DOHH2 (cell line): Measurements from ENCODE around the gene NCKAP5.

Experiments used
- H3F3A ChIP-seq: fragments of 200-600 bp; sonication (generic), shearing (Covaris generic); 2 replicates; pipeline ENCODE4 v1.6.0; 2016; ENCODE audit warnings: antibody characterized with exemption, mild to moderate bottlenecking; ENCODE audit not compliant: control insufficient read depth, insufficient read depth
- H3K27ac ChIP-seq: fragments of 200-600 bp; sonication (generic); 2 replicates; pipeline ENCODE4 v1.5.1; 2014; ENCODE audit warnings: low read depth, mild to moderate bottlenecking, low read length, moderate library complexity
- H3K27me3 ChIP-seq: fragments of 200-600 bp; sonication (generic); 2 replicates; pipeline ENCODE4 v1.6.1; 2014; ENCODE audit warnings: mild to moderate bottlenecking, low read length, mixed read lengths; ENCODE audit not compliant: control insufficient read depth
- H3K36me3 ChIP-seq: fragments of 200-600 bp; sonication (generic); 2 replicates; pipeline ENCODE4 v1.6.1; 2014; ENCODE audit warnings: mild to moderate bottlenecking, low read length, moderate library complexity, mixed read lengths; ENCODE audit not compliant: control insufficient read depth
- H3K4me1 ChIP-seq: fragments of 200-600 bp; sonication (generic); 2 replicates; pipeline ENCODE4 v1.6.1; 2014; ENCODE audit warnings: mild to moderate bottlenecking, low read length, mixed read lengths; ENCODE audit not compliant: control insufficient read depth
- H3K4me2 ChIP-seq: fragments of 200-600 bp; sonication (generic); 2 replicates; pipeline ENCODE4 v1.6.0; 2014; ENCODE audit warnings: mild to moderate bottlenecking, low read length, moderate library complexity
- H3K4me3 ChIP-seq: fragments of 200-600 bp; sonication (generic); 2 replicates; pipeline ENCODE4 v1.5.1; 2014; ENCODE audit warnings: mild to moderate bottlenecking, low read length, mixed read lengths
- H3K79me2 ChIP-seq: fragments of 200-600 bp; sonication (generic); 2 replicates; pipeline ENCODE4 v1.6.1; 2014; ENCODE audit warnings: mild to moderate bottlenecking, low read length, mixed read lengths; ENCODE audit not compliant: control insufficient read depth
- H3K9me2 ChIP-seq: fragments of 200-600 bp; sonication (generic); replicated peaks from 2 replicates; pipeline ENCODE4 v1.6.1; 2014; ENCODE audit warnings: mild to moderate bottlenecking, low read length, mixed read lengths; ENCODE audit not compliant: control insufficient read depth
- H3K9me3 ChIP-seq: fragments of 200-600 bp; sonication (generic); 2 replicates; pipeline ENCODE4 v1.6.1; 2014; ENCODE audit warnings: antibody characterized with exemption, low read length, mixed read lengths; ENCODE audit not compliant: control insufficient read depth, insufficient read depth
- H4K20me1 ChIP-seq: fragments of 200-600 bp; sonication (generic); 2 replicates; pipeline ENCODE4 v1.6.0; 2014; ENCODE audit warnings: low read depth, mild to moderate bottlenecking, antibody characterized with exemption, low read length, moderate library complexity; ENCODE audit not compliant: control insufficient read depth, insufficient read depth
- EZH2phosphoT487 ChIP-seq: fragments of 200-600 bp; sonication (generic); IDR thresholded peaks from 2 replicates; pipeline ENCODE4 v1.6.1; 2017; ENCODE audit warnings: borderline replicate concordance, mild to moderate bottlenecking, antibody characterized with exemption, low read length, moderate library complexity, mixed read lengths
- TF ChIP-seq, protein P1 (sequence below): fragments of 200-600 bp; sonication (generic); IDR thresholded peaks from one replicate; pipeline ENCODE4 v1.5.1; 2014; ENCODE audit warnings: antibody characterized with exemption, mild to moderate bottlenecking, low read depth, low read length; ENCODE audit not compliant: poor library complexity, severe bottlenecking

NCKAP5 gene

GRCh38 chr2:132697556-132698205 is 870.6 kb downstream of the NCKAP5 start:
- no peaks in the 10 kb centered on the region for H4K20me1 ChIP-seq
- no peaks in the 10 kb centered on the region for H3K27me3 ChIP-seq
- TF ChIP-seq, protein P1, sequence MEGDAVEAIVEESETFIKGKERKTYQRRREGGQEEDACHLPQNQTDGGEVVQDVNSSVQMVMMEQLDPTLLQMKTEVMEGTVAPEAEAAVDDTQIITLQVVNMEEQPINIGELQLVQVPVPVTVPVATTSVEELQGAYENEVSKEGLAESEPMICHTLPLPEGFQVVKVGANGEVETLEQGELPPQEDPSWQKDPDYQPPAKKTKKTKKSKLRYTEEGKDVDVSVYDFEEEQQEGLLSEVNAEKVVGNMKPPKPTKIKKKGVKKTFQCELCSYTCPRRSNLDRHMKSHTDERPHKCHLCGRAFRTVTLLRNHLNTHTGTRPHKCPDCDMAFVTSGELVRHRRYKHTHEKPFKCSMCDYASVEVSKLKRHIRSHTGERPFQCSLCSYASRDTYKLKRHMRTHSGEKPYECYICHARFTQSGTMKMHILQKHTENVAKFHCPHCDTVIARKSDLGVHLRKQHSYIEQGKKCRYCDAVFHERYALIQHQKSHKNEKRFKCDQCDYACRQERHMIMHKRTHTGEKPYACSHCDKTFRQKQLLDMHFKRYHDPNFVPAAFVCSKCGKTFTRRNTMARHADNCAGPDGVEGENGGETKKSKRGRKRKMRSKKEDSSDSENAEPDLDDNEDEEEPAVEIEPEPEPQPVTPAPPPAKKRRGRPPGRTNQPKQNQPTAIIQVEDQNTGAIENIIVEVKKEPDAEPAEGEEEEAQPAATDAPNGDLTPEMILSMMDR: no peak
- TF ChIP-seq EZH2phosphoT487: no peak
- H3K9me3 ChIP-seq: no peaks in the 10 kb centered on the region
- no peaks in the 10 kb centered on the region for H3K79me2 ChIP-seq
- H3K9me2 ChIP-seq: no peaks in the 10 kb centered on the region
- no peaks in the 10 kb centered on the region for H3K4me1 ChIP-seq
- H3K27ac ChIP-seq: no peak overlapping the region
- no peak overlapping the region for H3K4me3 ChIP-seq
- H3K4me2 ChIP-seq: no peak overlapping the region
- H3F3A ChIP-seq: no peaks in the 10 kb centered on the region
- no peaks in the 10 kb centered on the region for H3K36me3 ChIP-seq

DNA sequence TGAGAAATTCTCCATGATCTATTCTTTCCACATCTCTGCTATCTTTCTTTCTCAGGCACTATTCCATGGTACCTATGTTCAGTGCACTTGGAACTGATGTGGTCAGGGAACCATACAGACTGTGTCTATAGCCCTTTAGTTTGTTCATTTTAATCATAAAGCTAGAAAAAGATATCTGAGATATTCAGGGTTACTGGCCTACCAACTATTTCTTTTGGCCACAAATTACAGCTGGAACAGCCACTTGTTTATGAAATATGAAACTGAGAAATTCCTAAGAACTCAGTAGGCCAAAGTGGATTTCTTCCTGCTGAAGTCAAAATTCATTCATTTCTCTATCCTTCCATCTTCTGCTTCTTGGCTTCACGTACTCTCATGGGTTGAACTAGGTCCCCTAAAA is 875.4 kb downstream of the NCKAP5 start:
- no peak for TF ChIP-seq EZH2phosphoT487
- TF ChIP-seq, protein P1: no peak
- H3K4me2 ChIP-seq: no peak overlapping the region

DNA sequence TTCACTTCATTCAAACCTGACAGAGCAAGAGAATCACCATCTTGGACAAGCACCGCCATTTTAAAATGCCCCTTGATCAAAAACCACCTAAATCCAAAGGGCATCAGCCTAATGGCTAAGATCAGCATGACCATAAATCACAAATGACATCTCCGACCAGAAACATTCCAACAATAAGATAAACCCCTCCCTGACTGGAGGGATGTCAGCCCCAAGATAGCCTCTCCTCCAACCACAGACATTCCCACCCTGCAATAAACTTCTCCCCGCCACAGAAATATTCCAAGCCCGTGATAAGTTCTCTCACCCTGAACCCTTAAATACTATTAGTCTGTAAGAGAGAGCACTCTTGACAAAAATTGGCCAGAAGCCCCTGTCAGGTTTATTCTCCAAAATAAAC is 876.7 kb downstream of the NCKAP5 start:
- H3K4me1 ChIP-seq: no peaks in the 10 kb centered on the region
- no peaks in the 10 kb centered on the region for H3K9me3 ChIP-seq
- H3F3A ChIP-seq: no peaks in the 10 kb centered on the region
- no peak overlapping the region for H3K4me2 ChIP-seq
- no peak overlapping the region for H3K4me3 ChIP-seq
- no peaks in the 10 kb centered on the region for H3K9me2 ChIP-seq
- H4K20me1 ChIP-seq: no peaks in the 10 kb centered on the region
- H3K36me3 ChIP-seq: no peaks in the 10 kb centered on the region
- H3K27ac ChIP-seq: no peak overlapping the region
- H3K79me2 ChIP-seq: no peaks in the 10 kb centered on the region
- H3K27me3 ChIP-seq: no peaks in the 10 kb centered on the region
- TF ChIP-seq EZH2phosphoT487: no peak
- TF ChIP-seq, protein P1: no peak

More for the DNA sequence above, 875.4 kb downstream of the NCKAP5 start:
- Histone ChIP-seq H3K4me3 (no peak overlapping the region), H3K4me1 (no peaks in the 10 kb centered on the region), H3F3A (no peaks in the 10 kb centered on the region), H3K9me3 (no peaks in the 10 kb centered on the region), H4K20me1 (no peaks in the 10 kb centered on the region), H3K27ac (no peak overlapping the region), H3K9me2 (no peaks in the 10 kb centered on the region), H3K36me3 (no peaks in the 10 kb centered on the region), H3K79me2 (no peaks in the 10 kb centered on the region), H3K27me3 (no peaks in the 10 kb centered on the region)
